GM13977 (cell line): Measurements from ENCODE around the gene HOXD11.

Experiments used
- DNase-seq: peaks from one replicate; pipeline ENCODE4 v3.0.0; 2012; ENCODE audit warnings: low spot score
- in situ Hi-C: fragments of 300-500 bp; cut with MboI; formaldehyde crosslinking; loops from one replicate; pipeline ENCODE4 v1.12.0; 2022; ENCODE audit warnings: low sequenced_read_pairs, low pct_unique_long_range_greater_than_20kb, mixed read lengths, inconsistent platforms; ENCODE audit not compliant: unreplicated experiment
- TF ChIP-seq, protein P1 (sequence below): IDR thresholded peaks from 2 replicates; pipeline ENCODE4 v1.5.1; 2012; ENCODE audit warnings: mild to moderate bottlenecking, control low read depth; ENCODE audit not compliant: insufficient read depth; ENCODE audit errors: extremely low read depth, missing control alignments

The HOXD11 gene

DNA sequence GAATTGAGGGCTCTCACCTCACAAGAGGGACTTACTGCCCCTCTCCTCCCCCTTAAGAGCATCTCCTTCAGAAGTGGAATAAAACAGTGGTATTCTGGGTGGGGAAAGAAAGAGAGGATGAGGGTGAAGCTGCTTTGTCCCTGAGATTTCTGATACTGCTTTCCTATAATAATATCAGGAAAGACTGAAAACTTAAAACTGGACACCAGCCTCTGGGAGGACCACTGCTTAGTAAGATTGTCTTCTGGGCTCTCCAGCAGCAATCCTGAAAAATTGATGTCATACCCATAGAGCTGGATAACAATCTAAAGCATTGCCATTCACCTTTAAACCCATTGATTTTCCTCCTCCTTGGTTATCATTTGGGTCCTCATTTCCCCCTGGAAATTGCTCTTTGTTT, 39.6 kb downstream of the HOXD11 start:
- in situ Hi-C loops = loop anchor here (10.0 kb wide), 1 partner anchor 308 kb away; no protein-coding TSS in a partner anchor
- TF ChIP-seq, protein P1, sequence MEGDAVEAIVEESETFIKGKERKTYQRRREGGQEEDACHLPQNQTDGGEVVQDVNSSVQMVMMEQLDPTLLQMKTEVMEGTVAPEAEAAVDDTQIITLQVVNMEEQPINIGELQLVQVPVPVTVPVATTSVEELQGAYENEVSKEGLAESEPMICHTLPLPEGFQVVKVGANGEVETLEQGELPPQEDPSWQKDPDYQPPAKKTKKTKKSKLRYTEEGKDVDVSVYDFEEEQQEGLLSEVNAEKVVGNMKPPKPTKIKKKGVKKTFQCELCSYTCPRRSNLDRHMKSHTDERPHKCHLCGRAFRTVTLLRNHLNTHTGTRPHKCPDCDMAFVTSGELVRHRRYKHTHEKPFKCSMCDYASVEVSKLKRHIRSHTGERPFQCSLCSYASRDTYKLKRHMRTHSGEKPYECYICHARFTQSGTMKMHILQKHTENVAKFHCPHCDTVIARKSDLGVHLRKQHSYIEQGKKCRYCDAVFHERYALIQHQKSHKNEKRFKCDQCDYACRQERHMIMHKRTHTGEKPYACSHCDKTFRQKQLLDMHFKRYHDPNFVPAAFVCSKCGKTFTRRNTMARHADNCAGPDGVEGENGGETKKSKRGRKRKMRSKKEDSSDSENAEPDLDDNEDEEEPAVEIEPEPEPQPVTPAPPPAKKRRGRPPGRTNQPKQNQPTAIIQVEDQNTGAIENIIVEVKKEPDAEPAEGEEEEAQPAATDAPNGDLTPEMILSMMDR = no peak

DNA sequence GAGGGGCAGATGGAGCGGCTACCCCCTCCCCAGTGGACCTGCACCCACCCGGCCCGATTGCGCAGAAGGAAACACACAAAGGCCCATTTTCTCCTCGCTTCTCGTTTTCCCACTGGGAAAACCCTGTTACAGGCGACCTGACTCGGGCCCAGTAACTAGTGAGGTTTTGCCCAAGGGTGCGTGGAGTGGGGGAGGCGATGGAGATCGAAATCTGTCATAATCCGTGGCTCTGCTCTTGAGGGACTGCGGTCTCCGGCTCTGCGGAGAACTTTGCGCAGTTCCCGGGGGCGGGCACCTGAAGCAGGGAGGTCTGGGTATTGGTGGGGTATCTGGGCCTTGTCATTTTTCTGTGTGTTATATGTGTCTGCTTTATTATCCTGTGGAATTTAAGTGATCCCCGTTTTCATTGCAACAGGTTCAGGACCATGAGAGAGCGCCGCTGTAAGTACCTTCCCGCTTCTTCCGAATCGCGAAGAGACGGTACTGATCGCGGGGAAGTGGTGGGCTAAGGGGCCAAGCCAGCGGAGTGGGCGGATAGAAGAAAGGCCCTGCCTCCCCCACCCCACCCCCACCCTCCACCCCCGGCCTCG, 40.2 kb downstream of the HOXD11 start:
- TF ChIP-seq, protein P1 = no peak
- in situ Hi-C loops = loop anchor here (10.0 kb wide), 1 partner anchor 307 kb away; no protein-coding TSS in a partner anchor
- DNase-seq = no peak

More for the DNA sequence above, 39.6 kb downstream of the HOXD11 start:
- DNase-seq = no peak

- no peak for DNase-seq
- in situ Hi-C loops = loop anchor here (10.0 kb wide), 1 partner anchor 307 kb away; no protein-coding TSS in a partner anchor
- TF ChIP-seq, protein P1 = no peak
Measured at GRCh38 chr2:176147800-176148496, 40.9 kb downstream of the HOXD11 start.

GRCh38 chr2:176148751-176149421, 41.8 kb downstream of the HOXD11 start:
- no peak for DNase-seq
- in situ Hi-C loops = loop anchor here (10.0 kb wide), 1 partner anchor 306 kb away; no protein-coding TSS in a partner anchor
- TF ChIP-seq, protein P1 = no peak

DNA sequence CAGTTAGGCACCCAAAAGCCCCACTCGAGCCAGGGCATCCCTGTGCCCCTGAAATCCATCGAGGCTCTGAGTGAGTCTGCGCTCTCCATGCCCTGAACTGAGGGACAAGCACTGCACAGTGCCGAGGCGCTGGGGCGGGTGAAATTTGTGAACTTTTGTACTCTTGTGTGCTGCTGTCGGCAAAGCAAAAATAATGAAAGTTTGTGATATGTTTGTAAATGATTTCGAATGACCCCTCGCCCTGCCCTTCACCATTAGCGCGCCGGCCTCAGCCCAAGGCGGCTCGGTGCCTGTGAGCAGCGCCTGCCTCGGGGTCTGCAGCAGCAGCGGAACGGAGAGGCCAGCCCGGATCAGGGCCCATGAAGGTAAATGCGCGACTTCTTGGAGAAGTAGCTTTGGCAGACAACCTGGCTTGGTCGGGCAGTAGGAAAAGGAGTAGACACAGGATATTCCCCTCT, 42.4 kb downstream of the HOXD11 start:
- DNase-seq = no peak
- TF ChIP-seq, protein P1 = no peak
- in situ Hi-C loops = loop anchor here (10.0 kb wide), 1 partner anchor 305 kb away; no protein-coding TSS in a partner anchor

GRCh38 chr2:176149939-176150583, 43.0 kb downstream of the HOXD11 start:
- DNase-seq = no peak
- TF ChIP-seq, protein P1 = no peak
- in situ Hi-C loops = loop anchor here (10.0 kb wide), 1 partner anchor 305 kb away; no protein-coding TSS in a partner anchor
